ENCODE measurements around the gene ABHD13.

ABHD13 gene

GRCh38 chr13:108210551-108210950 is 7.6 kb upstream of the ABHD13 start:
- H3K4me3 ChIP-seq (ENCODE audit: low read depth, low read length), result no peak overlapping the region
- TF ChIP-seq CTCF (IDR thresholded peaks at IDR 0.05; ENCODE audit: borderline replicate concordance, insufficient read depth, low read depth, low read length), result no peak

GRCh38 chr13:108212886-108213285 is 5.3 kb upstream of the ABHD13 start:
- TF ChIP-seq CTCF (IDR thresholded peaks at IDR 0.05; ENCODE audit: borderline replicate concordance, insufficient read depth, low read depth, low read length), result no peak
- no peak overlapping the region for H3K4me3 ChIP-seq (ENCODE audit: low read depth, low read length)

- H3K4me3 ChIP-seq (ENCODE audit: low read depth, low read length), result peak overlapping the region; percentile 47
- no peak for TF ChIP-seq CTCF (IDR thresholded peaks at IDR 0.05; ENCODE audit: borderline replicate concordance, insufficient read depth, low read depth, low read length)
These were observed 4.2 kb upstream of the ABHD13 start for GRCh38 chr13:108213946-108214345.

- peak overlapping the region; percentile 55 for H3K4me3 ChIP-seq (ENCODE audit: low read depth, low read length)
- TF ChIP-seq CTCF (IDR thresholded peaks at IDR 0.05; ENCODE audit: borderline replicate concordance, insufficient read depth, low read depth, low read length), result no peak
These were observed 3.5 kb upstream of the ABHD13 start for GRCh38 chr13:108214441-108215271.

GRCh38 chr13:108215436-108215835 is 2.8 kb upstream of the ABHD13 start, which contains the start of gene LIG4:
Gene LIG4 (minus strand): TSS chr13:108215536. CDS start chr13:108211268, 4,268 bp downstream.
- no peak for TF ChIP-seq CTCF (IDR thresholded peaks at IDR 0.05; ENCODE audit: borderline replicate concordance, insufficient read depth, low read depth, low read length)
- H3K4me3 ChIP-seq (ENCODE audit: low read depth, low read length), result peak within 1 kb of the TSS; percentile 55

GRCh38 chr13:108217307-108218043 is 717 bp upstream of the ABHD13 start:
- peak overlapping the region; percentile 96 for H3K4me3 ChIP-seq (ENCODE audit: low read depth, low read length)

- no peak for TF ChIP-seq CTCF (IDR thresholded peaks at IDR 0.05; ENCODE audit: borderline replicate concordance, insufficient read depth, low read depth, low read length)
- H3K4me3 ChIP-seq (ENCODE audit: low read depth, low read length), result no peak overlapping the region
These were observed 1.8 kb downstream of the ABHD13 start for GRCh38 chr13:108220041-108220440.
